HG03432 (cell line): ENCODE measurements around the gene ALG6.

ENCODE experiments used
- ATAC-seq: cut with Tn5 transposase; IDR thresholded peaks from one replicate; pipeline ENCODE4 v1.9.1; 2021; ENCODE audit warnings: mild to moderate bottlenecking, moderate library complexity; ENCODE audit not compliant: unreplicated experiment

The ALG6 gene

GRCh38 chr1:63487336-63488065 is 120.1 kb downstream of the ALG6 start:
- no peak for ATAC-seq
